A549 (cell line): ENCODE results near the gene PADI2.

Source experiments
- CTCF ChIP-seq: fragments of >200 bp; sonication (Bioruptor Twin); formaldehyde crosslinking; IDR thresholded peaks from 3 replicates; pipeline ENCODE4 v1.5.1; 2016
- NR3C1 ChIP-seq: fragments of >200 bp; sonication (Bioruptor Twin); formaldehyde crosslinking; IDR thresholded peaks from 3 replicates; pipeline ENCODE4 v1.6.1; 2017

GRCh38 chr1:17052038-17052437 lies 67.2 kb downstream of the PADI2 start:
- TF ChIP-seq NR3C1 (no peak), CTCF (no peak)
